PC-9 (cell line): ENCODE results near the gene NECAB2.

Experiments used
- CTCF ChIP-seq: fragments of 200-600 bp; sonication (generic); conservative IDR thresholded peaks from 2 replicates; pipeline ENCODE4 v1.6.1; 2017; ENCODE audit warnings: mixed run types, antibody characterized with exemption, mild to moderate bottlenecking, moderate library complexity
- EZH2 ChIP-seq: fragments of 200-600 bp; sonication (generic); IDR thresholded peaks from 2 replicates; pipeline ENCODE4 v1.8.0; 2017; ENCODE audit warnings: antibody characterized with exemption, low read depth

- TF ChIP-seq CTCF (no peak), EZH2 (no peak)
Measured at GRCh38 chr16:83968891-83969649, 1.0 kb downstream of the NECAB2 start.
